HG03378 (cell line): ENCODE data around the gene RPL28.
"Not testable (repeated sequence)": the region's sequence is repeated elsewhere in the genome, so short reads cannot be mapped to it uniquely, and the experiment has no call there.

Experiments
- ATAC-seq: cut with Tn5 transposase; IDR thresholded peaks from one replicate; pipeline ENCODE4 v1.9.1; 2021; ENCODE audit warnings: mild to moderate bottlenecking, moderate library complexity; ENCODE audit not compliant: unreplicated experiment

The RPL28 gene

DNA sequence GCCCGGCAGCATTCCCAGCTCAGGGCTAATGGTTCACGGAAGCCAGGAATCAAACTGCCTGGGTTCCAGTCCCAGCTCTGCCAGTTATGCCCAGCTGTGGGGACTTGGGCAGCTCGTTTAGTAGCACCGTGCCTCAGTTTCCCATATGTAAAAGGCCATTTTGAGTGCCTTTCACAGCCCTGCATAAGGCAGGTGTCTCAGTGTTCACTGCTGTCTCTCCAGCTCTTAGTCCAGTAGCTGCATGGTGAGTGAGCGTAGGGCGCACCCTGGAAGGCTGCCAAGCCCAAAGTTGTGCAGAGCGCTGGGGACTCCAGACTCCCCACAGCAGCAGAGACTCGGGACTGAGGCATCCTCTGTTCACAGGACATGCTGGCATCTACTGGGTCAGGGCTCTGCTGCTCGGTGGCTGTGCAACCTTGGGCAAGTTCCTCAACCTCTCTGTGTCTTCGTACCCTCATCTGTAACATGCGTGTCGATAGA lies 5.5 kb downstream of the RPL28 start:
- no peak for ATAC-seq

DNA sequence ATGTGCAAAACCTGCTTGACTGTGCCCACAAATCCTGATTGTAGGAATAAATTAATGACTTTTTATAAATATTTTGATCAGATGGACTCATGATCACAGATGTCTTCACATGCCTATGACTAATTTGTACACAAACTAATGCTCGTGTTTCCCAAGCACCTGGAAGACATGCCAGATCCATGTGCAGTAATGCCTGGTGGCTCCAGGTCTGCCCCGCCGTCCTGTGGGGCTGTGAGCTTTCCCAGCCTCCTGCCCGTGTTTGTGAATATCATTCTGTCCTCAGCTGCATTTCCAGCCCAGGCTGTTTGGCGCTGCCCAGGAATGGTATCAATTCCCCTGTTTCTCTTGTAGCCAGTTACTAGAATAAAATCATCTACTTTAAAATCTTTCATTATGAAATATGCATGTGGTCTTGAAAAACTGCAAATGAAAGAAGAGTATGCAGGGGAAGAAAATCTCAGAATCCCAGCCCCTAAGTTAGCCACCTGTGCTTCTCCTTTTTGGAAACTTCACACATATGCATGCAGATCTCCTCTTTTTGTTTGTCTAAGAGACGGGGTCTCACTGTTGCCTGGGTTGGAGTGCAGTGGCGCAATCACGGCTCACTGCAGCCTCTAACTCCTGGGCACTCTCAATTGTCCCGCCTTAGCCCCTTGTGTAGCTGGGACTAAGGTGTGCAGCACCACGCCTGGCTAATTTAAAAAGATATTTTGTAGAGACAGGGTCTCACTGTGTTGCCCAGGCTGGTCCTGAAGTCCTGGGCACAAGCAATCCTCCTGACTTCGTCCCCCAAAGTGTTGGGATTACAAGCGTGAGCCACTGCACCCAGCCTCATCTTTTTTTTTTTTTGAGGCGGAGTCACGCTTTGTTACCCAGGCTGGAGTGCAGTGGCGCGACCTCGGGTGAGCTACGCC lies 6.2 kb downstream of the RPL28 start:
- no peak for ATAC-seq

DNA sequence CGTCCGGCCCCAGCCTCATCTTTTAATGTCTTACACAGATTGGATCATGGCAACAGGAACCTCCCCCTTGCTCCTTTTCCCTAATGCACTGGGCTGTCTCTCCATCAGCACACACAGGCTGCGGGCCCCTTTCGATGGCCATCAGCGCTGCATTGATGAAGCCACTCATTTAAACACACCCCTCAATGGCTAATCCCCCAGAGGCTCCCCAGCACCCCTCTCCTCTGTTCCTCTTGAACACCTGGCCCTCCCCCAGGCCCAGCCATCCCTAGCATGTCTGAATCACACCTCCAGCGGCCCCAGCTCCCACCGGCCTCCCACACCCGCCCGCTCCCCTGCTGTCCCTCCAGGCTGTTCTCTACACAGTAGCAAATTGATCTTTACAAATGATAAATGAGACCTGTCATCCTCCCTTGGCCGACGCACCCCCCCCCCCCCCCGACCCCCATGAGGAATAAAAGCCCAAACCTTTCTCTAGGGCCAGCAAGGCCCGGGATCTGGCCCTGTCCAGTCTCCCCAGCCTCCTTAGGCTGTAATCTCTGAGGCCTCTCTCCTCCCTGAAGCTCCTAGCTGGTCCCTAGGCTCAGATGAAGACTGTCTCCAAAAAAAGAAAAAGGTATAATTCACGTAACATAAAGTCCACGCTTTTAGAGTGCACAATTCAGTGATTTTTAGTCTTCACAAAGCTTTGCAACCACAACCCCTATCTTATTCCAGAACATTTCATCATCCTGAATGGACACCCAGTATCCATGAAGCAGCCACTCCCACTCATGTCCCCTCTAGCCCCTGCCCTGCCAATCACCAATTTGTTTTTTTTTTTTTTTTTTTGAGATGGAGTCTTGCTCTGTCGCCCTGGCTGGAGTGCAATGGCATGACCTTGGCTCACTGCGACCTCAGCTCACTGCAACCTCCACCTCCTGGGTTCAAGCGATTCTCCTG lies 7.4 kb downstream of the RPL28 start:
- ATAC-seq: no peak

DNA sequence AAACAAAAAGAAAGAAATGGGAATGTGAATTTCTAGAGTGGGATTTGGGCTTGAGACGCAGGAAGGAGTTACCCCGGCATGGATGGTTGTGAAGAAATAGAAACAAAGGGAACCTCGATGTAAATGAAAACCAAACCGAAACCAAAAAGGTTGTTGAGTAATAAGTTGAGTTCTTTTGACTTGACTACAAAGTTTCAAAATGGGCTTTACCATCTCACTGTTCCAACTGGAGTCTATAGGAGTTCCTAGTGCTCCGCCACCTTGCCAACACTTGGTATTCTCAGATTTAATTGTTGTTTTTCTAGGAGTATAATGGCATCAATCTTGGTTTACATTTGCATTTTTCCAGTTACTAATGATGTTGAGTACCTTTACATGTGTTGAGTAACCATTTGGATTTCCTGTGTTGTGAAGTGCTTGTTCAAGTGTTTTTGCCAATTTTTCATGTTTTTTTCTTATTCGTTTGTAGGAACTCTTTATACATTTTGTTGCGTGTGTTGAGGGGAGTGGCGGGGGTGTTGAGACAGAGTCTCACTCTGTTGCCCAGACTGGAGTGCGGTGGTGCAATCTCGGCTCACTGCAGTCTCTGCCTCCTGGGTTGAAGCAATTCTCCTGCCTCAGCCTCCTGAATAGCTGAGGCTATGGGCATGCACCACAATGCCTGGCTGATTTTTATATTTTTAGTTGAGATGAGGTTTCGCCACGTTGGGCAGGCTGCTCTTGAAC lies 12.6 kb downstream of the RPL28 start:
- ATAC-seq: no peak

GRCh38 chr19:55400281-55401087 lies 14.8 kb downstream of the RPL28 start:
- ATAC-seq: no peak

DNA sequence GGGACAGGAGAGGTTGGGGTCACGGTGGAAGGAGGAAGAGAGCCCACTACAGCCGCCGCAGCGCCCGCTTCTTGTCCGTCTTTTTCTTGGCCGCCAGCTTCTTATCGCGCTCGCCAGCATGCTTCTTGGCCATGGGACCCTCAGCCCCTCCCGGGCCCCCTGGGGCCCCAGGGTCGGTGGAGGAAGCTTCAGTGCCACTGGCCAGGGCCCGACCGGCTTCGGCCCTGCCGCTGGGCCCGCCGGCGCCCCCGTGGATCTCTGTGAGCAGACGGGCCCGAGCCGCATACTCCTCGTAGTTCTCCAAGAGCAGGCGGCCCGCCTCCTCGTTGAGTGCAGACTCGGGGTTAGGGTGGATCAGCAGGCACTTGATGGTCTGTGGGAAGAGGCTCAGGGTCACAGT lies 15.7 kb downstream of the RPL28 start:
- not testable (repeated sequence) for ATAC-seq

DNA sequence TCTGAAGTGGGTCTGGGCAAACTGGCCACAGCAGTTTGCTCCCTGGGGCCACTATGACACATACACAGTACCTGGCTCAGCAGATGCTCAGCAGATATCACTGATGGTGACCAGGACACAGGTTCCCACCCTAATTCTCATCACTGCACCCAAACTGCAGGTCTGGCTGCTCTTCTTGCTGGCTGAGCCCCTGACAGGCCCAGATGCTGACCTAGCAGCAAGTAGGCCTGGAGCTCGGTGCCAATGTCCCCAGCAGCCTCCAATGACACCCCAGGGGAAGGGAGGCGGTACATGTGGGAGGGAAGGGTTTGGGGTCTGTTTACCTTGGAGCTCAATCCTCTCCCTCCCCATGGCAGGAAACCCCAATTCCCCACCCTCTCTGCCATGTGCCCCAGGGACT lies 16.8 kb downstream of the RPL28 start:
- ATAC-seq: no peak

DNA sequence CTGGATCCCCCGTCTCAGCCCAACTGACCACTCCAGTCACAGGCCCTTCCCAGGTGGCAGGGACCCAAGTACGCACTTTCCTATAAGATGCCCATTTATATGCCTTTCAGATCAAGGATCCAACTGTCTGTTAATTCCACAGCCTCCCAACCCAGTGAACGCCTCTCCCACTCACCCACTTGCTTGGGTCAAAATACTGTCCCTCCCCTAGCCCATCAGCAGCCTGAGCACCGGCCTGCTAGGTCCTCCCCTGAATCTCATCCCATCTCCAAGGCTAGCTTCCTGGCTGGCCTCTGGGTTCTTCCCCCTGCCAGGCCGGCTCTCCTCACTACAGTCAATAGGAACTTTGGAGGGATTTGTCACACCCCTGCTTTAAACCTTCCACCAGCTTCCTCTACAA lies 19.9 kb downstream of the RPL28 start:
- no peak for ATAC-seq

- ATAC-seq: no peak
Measured at GRCh38 chr19:55406091-55406825, 20.5 kb downstream of the RPL28 start.

GRCh38 chr19:55406826-55407549 lies 21.3 kb downstream of the RPL28 start:
- no peak for ATAC-seq

- ATAC-seq: not testable (repeated sequence)
Measured at GRCh38 chr19:55407550-55407799, 21.7 kb downstream of the RPL28 start, which contains the start of gene UBE2S. Gene UBE2S, minus strand, starts transcription at chr19:55407788. Its CDS starts 199 bp downstream, at chr19:55407589.

- peak; percentile 85 for ATAC-seq
Measured at GRCh38 chr19:55407800-55408532, 22.2 kb downstream of the RPL28 start.

- ATAC-seq: no peak
Measured at GRCh38 chr19:55408533-55408872, 22.8 kb downstream of the RPL28 start.

GRCh38 chr19:55409179-55409578 lies 23.4 kb downstream of the RPL28 start:
- ATAC-seq: not testable (repeated sequence)

DNA sequence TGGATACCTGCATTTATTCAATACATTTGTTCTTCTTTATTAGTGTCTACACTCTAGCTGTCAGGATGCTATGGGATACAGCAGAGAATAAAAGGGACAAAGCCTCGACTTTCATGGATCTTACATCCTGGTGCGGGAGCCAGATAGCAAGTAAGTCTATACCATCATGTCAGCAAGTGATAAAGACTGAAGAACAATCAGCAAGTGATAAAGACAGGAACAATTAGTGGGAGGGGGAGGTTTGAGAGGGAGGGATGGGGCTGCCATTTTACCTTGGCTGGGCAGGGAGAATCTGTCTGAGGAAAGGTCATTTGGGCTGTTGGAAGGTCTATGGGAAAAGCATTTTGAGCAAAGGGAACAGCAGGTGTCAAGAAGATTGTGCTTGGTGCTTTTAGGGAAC lies 24.4 kb downstream of the RPL28 start:
- ATAC-seq: no peak

- ATAC-seq: no peak
Measured at GRCh38 chr19:55418185-55418584, 32.5 kb downstream of the RPL28 start.

GRCh38 chr19:55419103-55419502 lies 33.4 kb downstream of the RPL28 start:
- ATAC-seq: no peak

DNA sequence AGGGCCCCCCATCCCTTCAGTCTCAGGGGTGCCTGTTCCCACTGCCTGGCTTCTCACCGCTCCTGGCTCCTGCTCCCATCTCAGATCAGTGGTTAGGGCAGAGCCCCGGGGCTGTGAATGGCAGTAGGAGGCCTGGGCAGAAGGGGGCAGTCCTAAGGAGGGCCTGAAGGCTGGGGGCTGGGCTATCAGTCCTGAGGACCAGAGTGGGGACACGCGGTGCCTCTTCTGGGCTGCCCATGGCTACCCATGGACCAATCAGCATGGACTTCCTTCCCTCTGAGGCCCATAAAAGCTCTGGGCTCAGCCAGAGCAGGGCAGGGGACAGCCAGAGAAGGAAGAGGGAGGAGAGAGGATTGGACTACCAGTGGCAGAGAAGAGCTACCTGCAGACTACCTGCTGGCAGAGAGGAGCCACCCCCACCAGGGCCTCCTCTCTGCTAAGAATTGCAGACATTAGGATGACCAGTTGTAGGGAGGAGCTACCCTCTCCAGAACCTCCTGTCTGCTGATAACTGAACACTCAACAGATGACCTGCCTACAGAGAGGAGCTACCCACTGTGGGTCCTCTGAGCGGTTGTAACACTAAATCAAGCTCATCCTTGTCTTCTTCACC lies 34.0 kb downstream of the RPL28 start:
- no peak for ATAC-seq
